Breast epithelium (tissue), 3 donors: ENCODE data around the gene NCOR1.

Source experiments
- POLR2A ChIP-seq: fragments of 450-650 bp; IDR thresholded peaks from one replicate; pipeline ENCODE4 v1.6.1; 2016; ENCODE audit warnings: antibody characterized with exemption, mild to moderate bottlenecking, moderate library complexity
- TF ChIP-seq, protein P1 (sequence below), 3 donors: fragments of 450-650 bp; IDR thresholded peaks; one replicate each; pipeline ENCODE4 v1.5.1; 2016 to 2017; ENCODE audit warnings: antibody characterized with exemption in 3 of 3, mild to moderate bottlenecking in 3 of 3, moderate library complexity in 3 of 3

GRCh38 chr17:16250635-16251034 lies 35.3 kb upstream of the NCOR1 start:
- no peak for TF ChIP-seq POLR2A
- TF ChIP-seq, protein P1, sequence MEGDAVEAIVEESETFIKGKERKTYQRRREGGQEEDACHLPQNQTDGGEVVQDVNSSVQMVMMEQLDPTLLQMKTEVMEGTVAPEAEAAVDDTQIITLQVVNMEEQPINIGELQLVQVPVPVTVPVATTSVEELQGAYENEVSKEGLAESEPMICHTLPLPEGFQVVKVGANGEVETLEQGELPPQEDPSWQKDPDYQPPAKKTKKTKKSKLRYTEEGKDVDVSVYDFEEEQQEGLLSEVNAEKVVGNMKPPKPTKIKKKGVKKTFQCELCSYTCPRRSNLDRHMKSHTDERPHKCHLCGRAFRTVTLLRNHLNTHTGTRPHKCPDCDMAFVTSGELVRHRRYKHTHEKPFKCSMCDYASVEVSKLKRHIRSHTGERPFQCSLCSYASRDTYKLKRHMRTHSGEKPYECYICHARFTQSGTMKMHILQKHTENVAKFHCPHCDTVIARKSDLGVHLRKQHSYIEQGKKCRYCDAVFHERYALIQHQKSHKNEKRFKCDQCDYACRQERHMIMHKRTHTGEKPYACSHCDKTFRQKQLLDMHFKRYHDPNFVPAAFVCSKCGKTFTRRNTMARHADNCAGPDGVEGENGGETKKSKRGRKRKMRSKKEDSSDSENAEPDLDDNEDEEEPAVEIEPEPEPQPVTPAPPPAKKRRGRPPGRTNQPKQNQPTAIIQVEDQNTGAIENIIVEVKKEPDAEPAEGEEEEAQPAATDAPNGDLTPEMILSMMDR (IDR thresholded peaks at IDR 0.05), result no peak
